ENCODE results near the gene BCO2.
"Not testable (repeated sequence)": the region's sequence is repeated elsewhere in the genome, so short reads cannot be mapped to it uniquely, and the experiment has no call there.

The BCO2 gene

GRCh38 chr11:112167145-112167544, 8.2 kb upstream of the BCO2 start, which contains the start of gene TEX12:
Gene TEX12, plus strand, starts transcription at chr11:112167372. Its CDS starts 1,897 bp downstream, at chr11:112169269.
- DNase-seq, result no peak

GRCh38 chr11:112172362-112172994, 2.8 kb upstream of the BCO2 start:
- no peak for DNase-seq

- DNase-seq, result no peak
Measured at GRCh38 chr11:112173152-112173551, 2.2 kb upstream of the BCO2 start.

GRCh38 chr11:112175599-112175952, 264 bp downstream of the BCO2 start:
- DNase-seq, result no peak

- DNase-seq, result no peak
Measured at GRCh38 chr11:112176077-112176476, 765 bp downstream of the BCO2 start.

- no peak for DNase-seq
Measured at GRCh38 chr11:112177589-112177988, 2.3 kb downstream of the BCO2 start.

GRCh38 chr11:112178428-112178827, 3.1 kb downstream of the BCO2 start:
- no peak for DNase-seq

GRCh38 chr11:112178936-112179335, 3.6 kb downstream of the BCO2 start:
- DNase-seq, result no peak

- DNase-seq, result no peak
Measured at GRCh38 chr11:112179601-112180000, 4.3 kb downstream of the BCO2 start.

GRCh38 chr11:112182867-112183266, 7.6 kb downstream of the BCO2 start:
- no peak for DNase-seq

- no peak for DNase-seq
Measured at GRCh38 chr11:112185883-112186282, 10.6 kb downstream of the BCO2 start.

GRCh38 chr11:112186304-112186703, 11.0 kb downstream of the BCO2 start:
- no peak for DNase-seq

- not testable (repeated sequence) for DNase-seq
Measured at GRCh38 chr11:112195113-112195512, 19.8 kb downstream of the BCO2 start.

- DNase-seq, result no peak
Measured at GRCh38 chr11:112195951-112196351, 20.6 kb downstream of the BCO2 start.

GRCh38 chr11:112196519-112197087, 21.3 kb downstream of the BCO2 start:
- no peak for DNase-seq

- DNase-seq, result not testable (repeated sequence)
Measured at GRCh38 chr11:112199101-112199500, 23.8 kb downstream of the BCO2 start.

- DNase-seq, result no peak
Measured at GRCh38 chr11:112200252-112200651, 24.9 kb downstream of the BCO2 start.

GRCh38 chr11:112206071-112206470, 30.8 kb downstream of the BCO2 start:
- no peak for DNase-seq

GRCh38 chr11:112210890-112211289, 35.6 kb downstream of the BCO2 start:
- DNase-seq, result no peak

- DNase-seq, result no peak
Measured at GRCh38 chr11:112211536-112211935, 36.2 kb downstream of the BCO2 start.

GRCh38 chr11:112212290-112212689, 37.0 kb downstream of the BCO2 start:
- DNase-seq, result no peak

GRCh38 chr11:112212710-112213109, 37.4 kb downstream of the BCO2 start:
- DNase-seq, result no peak

- DNase-seq, result no peak
Measured at GRCh38 chr11:112213753-112214152, 38.4 kb downstream of the BCO2 start.

GRCh38 chr11:112215621-112216020, 40.3 kb downstream of the BCO2 start:
- no peak for DNase-seq

GRCh38 chr11:112216561-112217105, 41.3 kb downstream of the BCO2 start:
- DNase-seq, result no peak
